WTC11 (cell line): ENCODE measurements around the gene CHRNA1. TPM values are rescaled to one million over a fixed set of nuclear protein-coding genes. Genes with fewer than 3 reads are reported as not detected.

ENCODE experiments used
- ATAC-seq: fragments of 200-7000 bp; cut with Tn5 transposase; 2 replicates; pipeline ENCODE4 v1.10.0; 2021; ENCODE audit warnings: mild to moderate bottlenecking, moderate library complexity
- CTCF ChIA-PET: fragments of 300-600 bp; sonication (Branson Sonifier 250); formaldehyde crosslinking; loops from one replicate; lab custom pipeline; 2021; ENCODE audit warnings: antibody characterized with exemption; lab: Charles Lee
- POLR2A ChIA-PET: fragments of 350-600 bp; sonication (Branson Sonifier 250); formaldehyde crosslinking; loops from one replicate; lab custom pipeline; 2021; ENCODE audit warnings: antibody characterized with exemption; lab: Charles Lee
- DNase-seq: peaks from one replicate; pipeline ENCODE4 v3.0.0; 2021; ENCODE audit warnings: low spot score
- H3K27ac Mint-ChIP-seq: 2 replicates; pipeline ENCODE4 v1.8.0; 2021; ENCODE audit warnings: mixed read lengths
- H3K27me3 Mint-ChIP-seq: 2 replicates; pipeline ENCODE4 v1.8.0; 2021; ENCODE audit warnings: low read depth, mild to moderate bottlenecking, moderate library complexity, mixed read lengths
- H3K36me3 Mint-ChIP-seq: 2 replicates; pipeline ENCODE4 v1.8.0; 2021; ENCODE audit warnings: mixed read lengths
- H3K4me1 Mint-ChIP-seq: 2 replicates; pipeline ENCODE4 v1.8.0; 2022; ENCODE audit warnings: mixed read lengths
- H3K4me3 Mint-ChIP-seq: 2 replicates; pipeline ENCODE4 v1.8.0; 2021; ENCODE audit warnings: mild to moderate bottlenecking, moderate library complexity, mixed read lengths
- H3K9me3 Mint-ChIP-seq: 2 replicates; pipeline ENCODE4 v1.8.0; 2021; ENCODE audit warnings: mixed read lengths
- ESRRA ChIP-seq: sonication (generic); formaldehyde crosslinking; IDR thresholded peaks from 2 replicates; pipeline ENCODE4 v1.8.1; 2022; ENCODE audit warnings: mild to moderate bottlenecking, missing genetic modification reagents, borderline replicate concordance
- FOXK1 ChIP-seq: sonication (generic); formaldehyde crosslinking; IDR thresholded peaks from 2 replicates; pipeline ENCODE4 v1.8.0; 2022; ENCODE audit warnings: mild to moderate bottlenecking, moderate library complexity, missing genetic modification reagents
- JAZF1 ChIP-seq: fragments of 250-450 bp; sonication (Bioruptor Pico); IDR thresholded peaks from 2 replicates; pipeline ENCODE4 v1.9.0; 2021; ENCODE audit warnings: moderate library complexity, mild to moderate bottlenecking, inconsistent platforms
- NFYB ChIP-seq: sonication (generic); formaldehyde crosslinking; conservative IDR thresholded peaks from 2 replicates; pipeline ENCODE4 v1.8.0; 2022; ENCODE audit warnings: low read depth, missing genetic modification reagents
- PRRX2 ChIP-seq: fragments of 250-450 bp; sonication (Bioruptor Pico); IDR thresholded peaks from 2 replicates; pipeline ENCODE4 v1.8.0; 2021; ENCODE audit warnings: mild to moderate bottlenecking
- ZNF138 ChIP-seq: sonication (generic); formaldehyde crosslinking; conservative IDR thresholded peaks from 2 replicates; pipeline ENCODE4 v1.8.1; 2022; ENCODE audit warnings: mild to moderate bottlenecking, moderate library complexity, missing genetic modification reagents
- ZNF219 ChIP-seq: sonication (generic); formaldehyde crosslinking; IDR thresholded peaks from 2 replicates; pipeline ENCODE4 v1.8.0; 2023; ENCODE audit warnings: missing genetic modification reagents, mild to moderate bottlenecking, borderline replicate concordance
- ZNF263 ChIP-seq: sonication (generic); formaldehyde crosslinking; IDR thresholded peaks from 2 replicates; pipeline ENCODE4 v1.8.1; 2022; ENCODE audit warnings: low read depth, mild to moderate bottlenecking, moderate library complexity, missing genetic modification reagents
- ZNF416 ChIP-seq: fragments of 250-450 bp; sonication (Bioruptor Pico); IDR thresholded peaks from 2 replicates; pipeline ENCODE4 v1.9.0; 2021; ENCODE audit warnings: mild to moderate bottlenecking, inconsistent platforms
- total RNA-seq: library from RNA; stranded (reverse); gene quantifications from 3 replicates; pipeline ENCODE4 v1.2.3, GENCODE V29; 2021
- TF ChIP-seq, protein P1 (sequence below): fragments of 250-450 bp; sonication (Bioruptor Pico); IDR thresholded peaks from 2 replicates; pipeline ENCODE4 v1.9.0; 2021; ENCODE audit warnings: mild to moderate bottlenecking
- TF ChIP-seq, protein P2 (sequence below): sonication (generic); formaldehyde crosslinking; conservative IDR thresholded peaks from 2 replicates; pipeline ENCODE4 v1.8.1; 2023; ENCODE audit warnings: mild to moderate bottlenecking, low read depth, missing genetic modification reagents, moderate library complexity
- TF ChIP-seq, protein P3 (sequence below): sonication (generic); formaldehyde crosslinking; IDR thresholded peaks from 2 replicates; pipeline ENCODE4 v1.8.1; 2022; ENCODE audit warnings: low read depth, mild to moderate bottlenecking, moderate library complexity, missing genetic modification reagents, borderline replicate concordance
- TF ChIP-seq, protein P4 (sequence below): fragments of 250-450 bp; sonication (Bioruptor Pico); IDR thresholded peaks from 2 replicates; pipeline ENCODE4 v1.9.0; 2021; ENCODE audit warnings: moderate library complexity, mild to moderate bottlenecking, inconsistent platforms, borderline replicate concordance
- TF ChIP-seq, protein P5 (sequence below): sonication (generic); formaldehyde crosslinking; IDR thresholded peaks from 2 replicates; pipeline ENCODE4 v1.8.1; 2023; ENCODE audit warnings: mild to moderate bottlenecking, missing genetic modification reagents, moderate library complexity
- TF ChIP-seq, protein P6 (sequence below): fragments of 250-450 bp; sonication (Bioruptor Pico); IDR thresholded peaks from 2 replicates; pipeline ENCODE4 v1.9.0; 2021; ENCODE audit warnings: mild to moderate bottlenecking
- TF ChIP-seq, protein P7 (sequence below): sonication (generic); formaldehyde crosslinking; IDR thresholded peaks from 2 replicates; pipeline ENCODE4 v1.8.0; 2023; ENCODE audit warnings: missing genetic modification reagents
- TF ChIP-seq, protein P8 (sequence below): fragments of 250-450 bp; sonication (Bioruptor Pico); IDR thresholded peaks from 2 replicates; pipeline ENCODE4 v1.8.0; 2021; ENCODE audit warnings: mild to moderate bottlenecking
- TF ChIP-seq, protein P9 (sequence below): sonication (generic); formaldehyde crosslinking; IDR thresholded peaks from 2 replicates; pipeline ENCODE4 v1.8.1; 2022; ENCODE audit warnings: low read depth, missing genetic modification reagents, borderline replicate concordance
- TF ChIP-seq, protein P10 (sequence below): sonication (generic); formaldehyde crosslinking; IDR thresholded peaks from 2 replicates; pipeline ENCODE4 v1.8.0; 2022; ENCODE audit warnings: mild to moderate bottlenecking, missing genetic modification reagents
- TF ChIP-seq, protein P11 (sequence below): fragments of 250-450 bp; sonication (Bioruptor Pico); conservative IDR thresholded peaks from 2 replicates; pipeline ENCODE4 v1.9.0; 2021; ENCODE audit warnings: mild to moderate bottlenecking

Gene CHRNA1
- total RNA-seq, 1 experiment from 2014 or later = not detected

DNA sequence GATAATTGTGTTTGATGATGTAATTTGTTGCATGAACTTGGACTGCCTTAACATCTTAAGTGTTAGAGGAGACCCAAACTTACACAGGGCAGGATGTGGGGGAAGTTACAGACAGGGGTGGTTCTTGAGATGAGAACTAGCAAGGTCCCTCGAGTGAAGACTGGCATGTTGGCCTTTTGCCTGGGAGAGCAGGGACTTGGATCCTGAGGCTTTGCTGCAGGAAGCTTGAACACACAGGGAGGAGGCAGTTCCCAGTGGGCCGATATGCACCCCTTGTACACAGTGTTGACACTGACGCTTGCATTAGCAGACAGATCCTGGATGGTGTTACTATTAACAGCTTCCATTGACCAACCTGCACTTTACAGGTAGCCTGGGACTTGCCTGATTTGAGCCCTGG lies 47.5 kb downstream of the CHRNA1 start:
- H3K9me3 Mint-ChIP-seq = peaks cover 10% of the 10 kb centered on the region
- no peak overlapping the region for H3K4me3 Mint-ChIP-seq
- ChIA-PET CTCF (interaction anchor here (1.9 kb wide), 1 partner anchor 19 kb away, joined by 8 read pairs; no protein-coding TSS in a partner anchor), POLR2A (no interaction called here)
- no peaks in the 10 kb centered on the region for H3K4me1 Mint-ChIP-seq
- DNase-seq (no peak), ATAC-seq (no peak)
- no peak overlapping the region for H3K27ac Mint-ChIP-seq
- H3K27me3 Mint-ChIP-seq = no peaks in the 10 kb centered on the region
- TF ChIP-seq, protein P1, sequence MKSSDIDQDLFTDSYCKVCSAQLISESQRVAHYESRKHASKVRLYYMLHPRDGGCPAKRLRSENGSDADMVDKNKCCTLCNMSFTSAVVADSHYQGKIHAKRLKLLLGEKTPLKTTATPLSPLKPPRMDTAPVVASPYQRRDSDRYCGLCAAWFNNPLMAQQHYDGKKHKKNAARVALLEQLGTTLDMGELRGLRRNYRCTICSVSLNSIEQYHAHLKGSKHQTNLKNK (CRISPR knock-in tag) = no peak
- TF ChIP-seq ZNF416 (no peak), FOXK1 (CRISPR knock-in tag) (no peak), ZNF138 (CRISPR knock-in tag) (no peak), PRRX2 (CRISPR knock-in tag) (no peak), ZNF219 (CRISPR knock-in tag) (no peak), ZNF263 (no peak), NFYB (CRISPR knock-in tag) (no peak), ESRRA (CRISPR knock-in tag) (no peak), JAZF1 (CRISPR knock-in tag) (no peak)
- TF ChIP-seq, protein P2, sequence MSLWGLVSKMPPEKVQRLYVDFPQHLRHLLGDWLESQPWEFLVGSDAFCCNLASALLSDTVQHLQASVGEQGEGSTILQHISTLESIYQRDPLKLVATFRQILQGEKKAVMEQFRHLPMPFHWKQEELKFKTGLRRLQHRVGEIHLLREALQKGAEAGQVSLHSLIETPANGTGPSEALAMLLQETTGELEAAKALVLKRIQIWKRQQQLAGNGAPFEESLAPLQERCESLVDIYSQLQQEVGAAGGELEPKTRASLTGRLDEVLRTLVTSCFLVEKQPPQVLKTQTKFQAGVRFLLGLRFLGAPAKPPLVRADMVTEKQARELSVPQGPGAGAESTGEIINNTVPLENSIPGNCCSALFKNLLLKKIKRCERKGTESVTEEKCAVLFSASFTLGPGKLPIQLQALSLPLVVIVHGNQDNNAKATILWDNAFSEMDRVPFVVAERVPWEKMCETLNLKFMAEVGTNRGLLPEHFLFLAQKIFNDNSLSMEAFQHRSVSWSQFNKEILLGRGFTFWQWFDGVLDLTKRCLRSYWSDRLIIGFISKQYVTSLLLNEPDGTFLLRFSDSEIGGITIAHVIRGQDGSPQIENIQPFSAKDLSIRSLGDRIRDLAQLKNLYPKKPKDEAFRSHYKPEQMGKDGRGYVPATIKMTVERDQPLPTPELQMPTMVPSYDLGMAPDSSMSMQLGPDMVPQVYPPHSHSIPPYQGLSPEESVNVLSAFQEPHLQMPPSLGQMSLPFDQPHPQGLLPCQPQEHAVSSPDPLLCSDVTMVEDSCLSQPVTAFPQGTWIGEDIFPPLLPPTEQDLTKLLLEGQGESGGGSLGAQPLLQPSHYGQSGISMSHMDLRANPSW (CRISPR knock-in tag) = no peak
- TF ChIP-seq, protein P3, sequence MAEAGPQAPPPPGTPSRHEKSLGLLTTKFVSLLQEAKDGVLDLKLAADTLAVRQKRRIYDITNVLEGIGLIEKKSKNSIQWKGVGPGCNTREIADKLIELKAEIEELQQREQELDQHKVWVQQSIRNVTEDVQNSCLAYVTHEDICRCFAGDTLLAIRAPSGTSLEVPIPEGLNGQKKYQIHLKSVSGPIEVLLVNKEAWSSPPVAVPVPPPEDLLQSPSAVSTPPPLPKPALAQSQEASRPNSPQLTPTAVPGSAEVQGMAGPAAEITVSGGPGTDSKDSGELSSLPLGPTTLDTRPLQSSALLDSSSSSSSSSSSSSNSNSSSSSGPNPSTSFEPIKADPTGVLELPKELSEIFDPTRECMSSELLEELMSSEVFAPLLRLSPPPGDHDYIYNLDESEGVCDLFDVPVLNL (CRISPR knock-in tag) = no peak
- TF ChIP-seq, protein P4, sequence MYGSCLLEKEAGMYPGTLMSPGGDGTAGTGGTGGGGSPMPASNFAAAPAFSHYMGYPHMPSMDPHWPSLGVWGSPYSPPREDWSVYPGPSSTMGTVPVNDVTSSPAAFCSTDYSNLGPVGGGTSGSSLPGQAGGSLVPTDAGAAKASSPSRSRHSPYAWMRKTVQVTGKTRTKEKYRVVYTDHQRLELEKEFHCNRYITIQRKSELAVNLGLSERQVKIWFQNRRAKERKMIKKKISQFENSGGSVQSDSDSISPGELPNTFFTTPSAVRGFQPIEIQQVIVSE = no peak
- TF ChIP-seq, protein P5, sequence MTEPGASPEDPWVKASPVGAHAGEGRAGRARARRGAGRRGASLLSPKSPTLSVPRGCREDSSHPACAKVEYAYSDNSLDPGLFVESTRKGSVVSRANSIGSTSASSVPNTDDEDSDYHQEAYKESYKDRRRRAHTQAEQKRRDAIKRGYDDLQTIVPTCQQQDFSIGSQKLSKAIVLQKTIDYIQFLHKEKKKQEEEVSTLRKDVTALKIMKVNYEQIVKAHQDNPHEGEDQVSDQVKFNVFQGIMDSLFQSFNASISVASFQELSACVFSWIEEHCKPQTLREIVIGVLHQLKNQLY (CRISPR knock-in tag) = no peak
- TF ChIP-seq, protein P6, sequence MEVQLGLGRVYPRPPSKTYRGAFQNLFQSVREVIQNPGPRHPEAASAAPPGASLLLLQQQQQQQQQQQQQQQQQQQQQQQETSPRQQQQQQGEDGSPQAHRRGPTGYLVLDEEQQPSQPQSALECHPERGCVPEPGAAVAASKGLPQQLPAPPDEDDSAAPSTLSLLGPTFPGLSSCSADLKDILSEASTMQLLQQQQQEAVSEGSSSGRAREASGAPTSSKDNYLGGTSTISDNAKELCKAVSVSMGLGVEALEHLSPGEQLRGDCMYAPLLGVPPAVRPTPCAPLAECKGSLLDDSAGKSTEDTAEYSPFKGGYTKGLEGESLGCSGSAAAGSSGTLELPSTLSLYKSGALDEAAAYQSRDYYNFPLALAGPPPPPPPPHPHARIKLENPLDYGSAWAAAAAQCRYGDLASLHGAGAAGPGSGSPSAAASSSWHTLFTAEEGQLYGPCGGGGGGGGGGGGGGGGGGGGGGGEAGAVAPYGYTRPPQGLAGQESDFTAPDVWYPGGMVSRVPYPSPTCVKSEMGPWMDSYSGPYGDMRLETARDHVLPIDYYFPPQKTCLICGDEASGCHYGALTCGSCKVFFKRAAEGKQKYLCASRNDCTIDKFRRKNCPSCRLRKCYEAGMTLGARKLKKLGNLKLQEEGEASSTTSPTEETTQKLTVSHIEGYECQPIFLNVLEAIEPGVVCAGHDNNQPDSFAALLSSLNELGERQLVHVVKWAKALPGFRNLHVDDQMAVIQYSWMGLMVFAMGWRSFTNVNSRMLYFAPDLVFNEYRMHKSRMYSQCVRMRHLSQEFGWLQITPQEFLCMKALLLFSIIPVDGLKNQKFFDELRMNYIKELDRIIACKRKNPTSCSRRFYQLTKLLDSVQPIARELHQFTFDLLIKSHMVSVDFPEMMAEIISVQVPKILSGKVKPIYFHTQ (CRISPR knock-in tag) = no peak
- TF ChIP-seq, protein P7, sequence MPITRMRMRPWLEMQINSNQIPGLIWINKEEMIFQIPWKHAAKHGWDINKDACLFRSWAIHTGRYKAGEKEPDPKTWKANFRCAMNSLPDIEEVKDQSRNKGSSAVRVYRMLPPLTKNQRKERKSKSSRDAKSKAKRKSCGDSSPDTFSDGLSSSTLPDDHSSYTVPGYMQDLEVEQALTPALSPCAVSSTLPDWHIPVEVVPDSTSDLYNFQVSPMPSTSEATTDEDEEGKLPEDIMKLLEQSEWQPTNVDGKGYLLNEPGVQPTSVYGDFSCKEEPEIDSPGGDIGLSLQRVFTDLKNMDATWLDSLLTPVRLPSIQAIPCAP (CRISPR knock-in tag) = no peak
- TF ChIP-seq, protein P8, sequence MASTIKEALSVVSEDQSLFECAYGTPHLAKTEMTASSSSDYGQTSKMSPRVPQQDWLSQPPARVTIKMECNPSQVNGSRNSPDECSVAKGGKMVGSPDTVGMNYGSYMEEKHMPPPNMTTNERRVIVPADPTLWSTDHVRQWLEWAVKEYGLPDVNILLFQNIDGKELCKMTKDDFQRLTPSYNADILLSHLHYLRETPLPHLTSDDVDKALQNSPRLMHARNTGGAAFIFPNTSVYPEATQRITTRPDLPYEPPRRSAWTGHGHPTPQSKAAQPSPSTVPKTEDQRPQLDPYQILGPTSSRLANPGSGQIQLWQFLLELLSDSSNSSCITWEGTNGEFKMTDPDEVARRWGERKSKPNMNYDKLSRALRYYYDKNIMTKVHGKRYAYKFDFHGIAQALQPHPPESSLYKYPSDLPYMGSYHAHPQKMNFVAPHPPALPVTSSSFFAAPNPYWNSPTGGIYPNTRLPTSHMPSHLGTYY = no peak
- TF ChIP-seq, protein P9, sequence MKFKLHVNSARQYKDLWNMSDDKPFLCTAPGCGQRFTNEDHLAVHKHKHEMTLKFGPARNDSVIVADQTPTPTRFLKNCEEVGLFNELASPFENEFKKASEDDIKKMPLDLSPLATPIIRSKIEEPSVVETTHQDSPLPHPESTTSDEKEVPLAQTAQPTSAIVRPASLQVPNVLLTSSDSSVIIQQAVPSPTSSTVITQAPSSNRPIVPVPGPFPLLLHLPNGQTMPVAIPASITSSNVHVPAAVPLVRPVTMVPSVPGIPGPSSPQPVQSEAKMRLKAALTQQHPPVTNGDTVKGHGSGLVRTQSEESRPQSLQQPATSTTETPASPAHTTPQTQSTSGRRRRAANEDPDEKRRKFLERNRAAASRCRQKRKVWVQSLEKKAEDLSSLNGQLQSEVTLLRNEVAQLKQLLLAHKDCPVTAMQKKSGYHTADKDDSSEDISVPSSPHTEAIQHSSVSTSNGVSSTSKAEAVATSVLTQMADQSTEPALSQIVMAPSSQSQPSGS (CRISPR knock-in tag) = no peak
- TF ChIP-seq, protein P10, sequence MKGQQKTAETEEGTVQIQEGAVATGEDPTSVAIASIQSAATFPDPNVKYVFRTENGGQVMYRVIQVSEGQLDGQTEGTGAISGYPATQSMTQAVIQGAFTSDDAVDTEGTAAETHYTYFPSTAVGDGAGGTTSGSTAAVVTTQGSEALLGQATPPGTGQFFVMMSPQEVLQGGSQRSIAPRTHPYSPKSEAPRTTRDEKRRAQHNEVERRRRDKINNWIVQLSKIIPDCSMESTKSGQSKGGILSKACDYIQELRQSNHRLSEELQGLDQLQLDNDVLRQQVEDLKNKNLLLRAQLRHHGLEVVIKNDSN (CRISPR knock-in tag) = no peak
- TF ChIP-seq, protein P11, sequence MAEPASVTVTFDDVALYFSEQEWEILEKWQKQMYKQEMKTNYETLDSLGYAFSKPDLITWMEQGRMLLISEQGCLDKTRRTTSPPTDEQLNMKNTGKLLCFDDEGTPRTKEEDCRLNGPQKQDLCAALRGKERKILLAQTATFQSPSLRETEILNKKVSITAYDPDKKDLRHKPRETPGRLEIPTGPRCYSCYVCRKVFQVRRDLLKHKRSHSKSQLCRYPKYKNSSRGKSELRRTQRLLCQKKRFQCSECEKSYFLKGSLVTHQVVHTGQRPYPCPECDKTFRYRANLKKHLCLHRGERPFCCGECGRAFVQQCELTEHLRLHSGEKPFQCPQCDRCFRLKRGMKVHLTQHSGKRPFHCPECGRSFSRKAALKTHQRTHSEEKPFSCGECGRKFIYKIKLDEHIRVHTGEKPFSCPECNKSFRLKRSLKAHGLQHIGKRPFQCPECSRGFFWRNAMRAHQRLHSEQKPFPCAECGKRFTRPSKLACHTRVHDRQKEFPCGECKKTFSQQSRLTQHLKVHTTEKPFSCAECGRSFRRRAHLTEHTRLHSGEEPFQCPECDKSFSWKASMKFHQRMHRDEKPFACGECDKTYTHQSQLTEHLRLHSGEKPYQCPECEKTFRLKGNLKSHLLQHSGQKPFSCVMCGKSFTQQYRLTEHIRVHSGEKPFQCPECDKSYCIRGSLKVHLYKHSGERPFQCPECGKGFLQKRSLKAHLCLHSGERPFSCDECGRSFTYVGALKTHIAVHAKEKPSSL (CRISPR knock-in tag) = no peak
- peaks cover 4% of the 10 kb centered on the region; the same call in 1 of the 2 replicates for H3K36me3 Mint-ChIP-seq
